HEK293 (cell line): Measurements from ENCODE around the gene MICU1.

Source experiments
- KLF1 ChIP-seq: fragments of 450-650 bp; formaldehyde crosslinking; IDR thresholded peaks from 2 replicates; pipeline ENCODE4 v1.5.1; 2016; ENCODE audit warnings: missing biosample characterization, missing genetic modification characterization
- MYNN ChIP-seq: fragments of 450-650 bp; formaldehyde crosslinking; IDR thresholded peaks from 2 replicates; pipeline ENCODE4 v1.5.1; 2016; ENCODE audit warnings: missing biosample characterization, missing genetic modification characterization, borderline replicate concordance
- SETDB1 ChIP-seq: IDR thresholded peaks from one replicate; pipeline ENCODE4 v1.6.1; 2017; ENCODE audit warnings: mild to moderate bottlenecking, low read length, moderate library complexity, mixed read lengths; ENCODE audit not compliant: insufficient read length
- TCF7L2 ChIP-seq: IDR thresholded peaks from 2 replicates; pipeline ENCODE4 v1.6.1; 2011; ENCODE audit warnings: low read depth, mild to moderate bottlenecking, inconsistent platforms, low read length, moderate library complexity, borderline replicate concordance
- ZNF701 ChIP-seq: fragments of 450-650 bp; formaldehyde crosslinking; IDR thresholded peaks from 2 replicates; pipeline ENCODE4 v1.5.1; 2016; ENCODE audit warnings: missing biosample characterization, missing genetic modification characterization
- TF ChIP-seq, protein P1 (sequence below): fragments of 450-650 bp; formaldehyde crosslinking; IDR thresholded peaks from 2 replicates; pipeline ENCODE4 v1.5.1; 2016; ENCODE audit warnings: missing biosample characterization, missing genetic modification characterization
- TF ChIP-seq, protein P2 (sequence below): fragments of 450-650 bp; formaldehyde crosslinking; IDR thresholded peaks from 2 replicates; pipeline ENCODE4 v1.5.1; 2016; ENCODE audit warnings: missing biosample characterization, missing genetic modification characterization
- TF ChIP-seq, protein P3 (sequence below): fragments of 450-650 bp; formaldehyde crosslinking; IDR thresholded peaks from 2 replicates; pipeline ENCODE4 v1.5.1; 2016; ENCODE audit warnings: missing biosample characterization, missing genetic modification characterization, borderline replicate concordance
- TF ChIP-seq, protein P4 (sequence below): fragments of 450-650 bp; formaldehyde crosslinking; IDR thresholded peaks from 2 replicates; pipeline ENCODE4 v1.5.1; 2017; ENCODE audit warnings: missing biosample characterization, missing genetic modification characterization
- TF ChIP-seq, protein P5 (sequence below): fragments of 450-650 bp; formaldehyde crosslinking; IDR thresholded peaks from 2 replicates; pipeline ENCODE4 v1.5.1; 2016; ENCODE audit warnings: missing biosample characterization, missing genetic modification characterization
- TF ChIP-seq, protein P6 (sequence below): fragments of 450-650 bp; formaldehyde crosslinking; IDR thresholded peaks from 2 replicates; pipeline ENCODE4 v1.5.1; 2017; ENCODE audit warnings: missing biosample characterization, missing genetic modification characterization

DNA sequence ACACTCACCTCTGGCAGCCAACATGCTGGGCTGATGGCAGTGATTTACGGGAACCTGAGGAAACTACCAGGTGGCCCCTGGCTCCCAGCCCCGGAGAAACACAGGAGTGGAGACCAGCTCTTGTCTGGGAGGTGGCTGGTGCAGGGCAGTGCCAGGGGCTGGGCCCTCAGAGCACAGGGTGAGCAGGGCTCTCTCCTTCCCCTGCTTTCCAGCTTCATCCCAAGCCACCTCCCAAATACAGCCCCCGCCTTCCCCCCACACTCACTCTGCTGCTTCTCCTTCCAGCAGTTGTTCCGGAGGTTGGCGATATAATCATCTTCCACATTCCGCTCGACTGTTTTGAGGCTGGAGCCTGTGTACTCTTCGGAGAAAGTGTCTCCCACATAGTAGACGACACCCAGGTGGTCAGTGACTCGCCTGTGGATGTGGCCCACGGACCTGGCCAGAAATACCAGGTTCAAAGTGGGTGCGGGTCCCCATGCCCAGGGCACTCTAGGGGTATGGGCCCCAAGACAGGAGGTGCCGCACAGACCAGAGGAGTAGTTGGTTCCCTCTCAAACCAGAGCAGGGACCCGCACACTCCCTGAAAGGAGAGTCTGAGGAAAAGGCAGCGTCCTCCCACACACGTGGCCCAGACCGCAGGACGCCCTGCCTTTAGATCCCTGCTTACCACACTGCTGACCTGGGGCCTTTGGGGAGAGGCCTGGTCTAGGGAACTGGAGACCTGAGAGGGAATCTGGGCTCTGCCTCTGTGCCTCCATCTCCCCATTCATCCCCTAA is 289.4 kb downstream of the MICU1 start:
- TF ChIP-seq, protein P1, sequence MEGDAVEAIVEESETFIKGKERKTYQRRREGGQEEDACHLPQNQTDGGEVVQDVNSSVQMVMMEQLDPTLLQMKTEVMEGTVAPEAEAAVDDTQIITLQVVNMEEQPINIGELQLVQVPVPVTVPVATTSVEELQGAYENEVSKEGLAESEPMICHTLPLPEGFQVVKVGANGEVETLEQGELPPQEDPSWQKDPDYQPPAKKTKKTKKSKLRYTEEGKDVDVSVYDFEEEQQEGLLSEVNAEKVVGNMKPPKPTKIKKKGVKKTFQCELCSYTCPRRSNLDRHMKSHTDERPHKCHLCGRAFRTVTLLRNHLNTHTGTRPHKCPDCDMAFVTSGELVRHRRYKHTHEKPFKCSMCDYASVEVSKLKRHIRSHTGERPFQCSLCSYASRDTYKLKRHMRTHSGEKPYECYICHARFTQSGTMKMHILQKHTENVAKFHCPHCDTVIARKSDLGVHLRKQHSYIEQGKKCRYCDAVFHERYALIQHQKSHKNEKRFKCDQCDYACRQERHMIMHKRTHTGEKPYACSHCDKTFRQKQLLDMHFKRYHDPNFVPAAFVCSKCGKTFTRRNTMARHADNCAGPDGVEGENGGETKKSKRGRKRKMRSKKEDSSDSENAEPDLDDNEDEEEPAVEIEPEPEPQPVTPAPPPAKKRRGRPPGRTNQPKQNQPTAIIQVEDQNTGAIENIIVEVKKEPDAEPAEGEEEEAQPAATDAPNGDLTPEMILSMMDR (tag by site-specific recombination), result no peak
- TF ChIP-seq, protein P2, sequence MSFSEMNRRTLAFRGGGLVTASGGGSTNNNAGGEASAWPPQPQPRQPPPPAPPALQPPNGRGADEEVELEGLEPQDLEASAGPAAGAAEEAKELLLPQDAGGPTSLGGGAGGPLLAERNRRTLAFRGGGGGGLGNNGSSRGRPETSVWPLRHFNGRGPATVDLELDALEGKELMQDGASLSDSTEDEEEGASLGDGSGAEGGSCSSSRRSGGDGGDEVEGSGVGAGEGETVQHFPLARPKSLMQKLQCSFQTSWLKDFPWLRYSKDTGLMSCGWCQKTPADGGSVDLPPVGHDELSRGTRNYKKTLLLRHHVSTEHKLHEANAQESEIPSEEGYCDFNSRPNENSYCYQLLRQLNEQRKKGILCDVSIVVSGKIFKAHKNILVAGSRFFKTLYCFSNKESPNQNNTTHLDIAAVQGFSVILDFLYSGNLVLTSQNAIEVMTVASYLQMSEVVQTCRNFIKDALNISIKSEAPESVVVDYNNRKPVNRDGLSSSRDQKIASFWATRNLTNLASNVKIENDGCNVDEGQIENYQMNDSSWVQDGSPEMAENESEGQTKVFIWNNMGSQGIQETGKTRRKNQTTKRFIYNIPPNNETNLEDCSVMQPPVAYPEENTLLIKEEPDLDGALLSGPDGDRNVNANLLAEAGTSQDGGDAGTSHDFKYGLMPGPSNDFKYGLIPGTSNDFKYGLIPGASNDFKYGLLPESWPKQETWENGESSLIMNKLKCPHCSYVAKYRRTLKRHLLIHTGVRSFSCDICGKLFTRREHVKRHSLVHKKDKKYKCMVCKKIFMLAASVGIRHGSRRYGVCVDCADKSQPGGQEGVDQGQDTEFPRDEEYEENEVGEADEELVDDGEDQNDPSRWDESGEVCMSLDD (tag by site-specific recombination), result no peak
- TF ChIP-seq KLF1 (no peak), MYNN (tag by site-specific recombination) (no peak), TCF7L2 (no peak), ZNF701 (tag by site-specific recombination) (no peak), SETDB1 (no peak)
- TF ChIP-seq, protein P3, sequence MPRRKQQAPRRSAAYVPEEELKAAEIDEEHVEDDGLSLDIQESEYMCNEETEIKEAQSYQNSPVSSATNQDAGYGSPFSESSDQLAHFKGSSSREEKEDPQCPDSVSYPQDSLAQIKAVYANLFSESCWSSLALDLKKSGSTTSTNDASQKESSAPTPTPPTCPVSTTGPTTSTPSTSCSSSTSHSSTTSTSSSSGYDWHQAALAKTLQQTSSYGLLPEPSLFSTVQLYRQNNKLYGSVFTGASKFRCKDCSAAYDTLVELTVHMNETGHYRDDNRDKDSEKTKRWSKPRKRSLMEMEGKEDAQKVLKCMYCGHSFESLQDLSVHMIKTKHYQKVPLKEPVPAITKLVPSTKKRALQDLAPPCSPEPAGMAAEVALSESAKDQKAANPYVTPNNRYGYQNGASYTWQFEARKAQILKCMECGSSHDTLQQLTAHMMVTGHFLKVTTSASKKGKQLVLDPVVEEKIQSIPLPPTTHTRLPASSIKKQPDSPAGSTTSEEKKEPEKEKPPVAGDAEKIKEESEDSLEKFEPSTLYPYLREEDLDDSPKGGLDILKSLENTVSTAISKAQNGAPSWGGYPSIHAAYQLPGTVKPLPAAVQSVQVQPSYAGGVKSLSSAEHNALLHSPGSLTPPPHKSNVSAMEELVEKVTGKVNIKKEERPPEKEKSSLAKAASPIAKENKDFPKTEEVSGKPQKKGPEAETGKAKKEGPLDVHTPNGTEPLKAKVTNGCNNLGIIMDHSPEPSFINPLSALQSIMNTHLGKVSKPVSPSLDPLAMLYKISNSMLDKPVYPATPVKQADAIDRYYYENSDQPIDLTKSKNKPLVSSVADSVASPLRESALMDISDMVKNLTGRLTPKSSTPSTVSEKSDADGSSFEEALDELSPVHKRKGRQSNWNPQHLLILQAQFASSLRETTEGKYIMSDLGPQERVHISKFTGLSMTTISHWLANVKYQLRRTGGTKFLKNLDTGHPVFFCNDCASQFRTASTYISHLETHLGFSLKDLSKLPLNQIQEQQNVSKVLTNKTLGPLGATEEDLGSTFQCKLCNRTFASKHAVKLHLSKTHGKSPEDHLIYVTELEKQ, result no peak
- TF ChIP-seq, protein P4, sequence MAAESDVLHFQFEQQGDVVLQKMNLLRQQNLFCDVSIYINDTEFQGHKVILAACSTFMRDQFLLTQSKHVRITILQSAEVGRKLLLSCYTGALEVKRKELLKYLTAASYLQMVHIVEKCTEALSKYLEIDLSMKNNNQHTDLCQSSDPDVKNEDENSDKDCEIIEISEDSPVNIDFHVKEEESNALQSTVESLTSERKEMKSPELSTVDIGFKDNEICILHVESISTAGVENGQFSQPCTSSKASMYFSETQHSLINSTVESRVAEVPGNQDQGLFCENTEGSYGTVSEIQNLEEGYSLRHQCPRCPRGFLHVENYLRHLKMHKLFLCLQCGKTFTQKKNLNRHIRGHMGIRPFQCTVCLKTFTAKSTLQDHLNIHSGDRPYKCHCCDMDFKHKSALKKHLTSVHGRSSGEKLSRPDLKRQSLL (tag by site-specific recombination), result no peak
- TF ChIP-seq, protein P5, sequence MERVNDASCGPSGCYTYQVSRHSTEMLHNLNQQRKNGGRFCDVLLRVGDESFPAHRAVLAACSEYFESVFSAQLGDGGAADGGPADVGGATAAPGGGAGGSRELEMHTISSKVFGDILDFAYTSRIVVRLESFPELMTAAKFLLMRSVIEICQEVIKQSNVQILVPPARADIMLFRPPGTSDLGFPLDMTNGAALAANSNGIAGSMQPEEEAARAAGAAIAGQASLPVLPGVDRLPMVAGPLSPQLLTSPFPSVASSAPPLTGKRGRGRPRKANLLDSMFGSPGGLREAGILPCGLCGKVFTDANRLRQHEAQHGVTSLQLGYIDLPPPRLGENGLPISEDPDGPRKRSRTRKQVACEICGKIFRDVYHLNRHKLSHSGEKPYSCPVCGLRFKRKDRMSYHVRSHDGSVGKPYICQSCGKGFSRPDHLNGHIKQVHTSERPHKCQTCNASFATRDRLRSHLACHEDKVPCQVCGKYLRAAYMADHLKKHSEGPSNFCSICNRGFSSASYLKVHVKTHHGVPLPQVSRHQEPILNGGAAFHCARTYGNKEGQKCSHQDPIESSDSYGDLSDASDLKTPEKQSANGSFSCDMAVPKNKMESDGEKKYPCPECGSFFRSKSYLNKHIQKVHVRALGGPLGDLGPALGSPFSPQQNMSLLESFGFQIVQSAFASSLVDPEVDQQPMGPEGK (tag by site-specific recombination), result no peak
- TF ChIP-seq, protein P6, sequence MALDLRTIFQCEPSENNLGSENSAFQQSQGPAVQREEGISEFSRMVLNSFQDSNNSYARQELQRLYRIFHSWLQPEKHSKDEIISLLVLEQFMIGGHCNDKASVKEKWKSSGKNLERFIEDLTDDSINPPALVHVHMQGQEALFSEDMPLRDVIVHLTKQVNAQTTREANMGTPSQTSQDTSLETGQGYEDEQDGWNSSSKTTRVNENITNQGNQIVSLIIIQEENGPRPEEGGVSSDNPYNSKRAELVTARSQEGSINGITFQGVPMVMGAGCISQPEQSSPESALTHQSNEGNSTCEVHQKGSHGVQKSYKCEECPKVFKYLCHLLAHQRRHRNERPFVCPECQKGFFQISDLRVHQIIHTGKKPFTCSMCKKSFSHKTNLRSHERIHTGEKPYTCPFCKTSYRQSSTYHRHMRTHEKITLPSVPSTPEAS, result no peak
